ENCODE measurements around the gene CDC42SE1. TPM values are rescaled to one million over a fixed set of nuclear protein-coding genes. Genes with fewer than 3 reads are reported as not detected.

Gene CDC42SE1
- polyA plus RNA-seq, 10 donors, result 40.2 to 68.1 (median 57.5) TPM

GRCh38 chr1:151056149-151056548 lies 3.3 kb downstream of the CDC42SE1 start:
- DNase-seq, result no peak

- DNase-seq, result no peak
Observed at GRCh38 chr1:151055581-151055980, 3.8 kb downstream of the CDC42SE1 start.

DNA sequence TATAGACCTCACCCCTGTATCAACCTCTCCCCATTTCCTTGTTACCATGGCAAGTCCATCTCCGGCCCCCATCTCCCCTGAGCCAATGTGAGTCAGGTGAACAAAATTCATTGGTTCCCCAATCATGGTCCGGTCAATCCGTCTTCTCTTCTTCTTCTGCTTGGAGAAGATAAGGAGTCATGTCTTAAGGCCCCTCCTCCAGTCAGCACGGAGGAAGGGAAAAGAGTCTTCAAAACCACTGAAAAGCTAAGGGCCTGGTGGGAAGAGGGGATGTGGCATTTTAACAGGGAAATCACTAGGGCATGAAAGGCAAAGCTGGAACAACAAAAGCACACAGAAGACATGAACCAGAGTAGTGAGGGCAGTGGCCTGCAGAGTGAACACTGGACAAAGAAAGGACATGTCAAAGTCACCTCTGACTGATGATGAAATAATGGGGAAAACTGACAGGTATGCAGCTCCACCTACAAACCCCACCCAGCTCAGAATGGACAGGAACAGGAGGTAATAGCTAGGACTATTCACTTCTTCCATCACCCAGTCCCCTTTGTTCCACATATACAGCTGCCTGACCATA lies 4.4 kb downstream of the CDC42SE1 start:
- no peak for DNase-seq

- no peak for DNase-seq
Observed at GRCh38 chr1:151051356-151052009, 7.9 kb downstream of the CDC42SE1 start.

DNA sequence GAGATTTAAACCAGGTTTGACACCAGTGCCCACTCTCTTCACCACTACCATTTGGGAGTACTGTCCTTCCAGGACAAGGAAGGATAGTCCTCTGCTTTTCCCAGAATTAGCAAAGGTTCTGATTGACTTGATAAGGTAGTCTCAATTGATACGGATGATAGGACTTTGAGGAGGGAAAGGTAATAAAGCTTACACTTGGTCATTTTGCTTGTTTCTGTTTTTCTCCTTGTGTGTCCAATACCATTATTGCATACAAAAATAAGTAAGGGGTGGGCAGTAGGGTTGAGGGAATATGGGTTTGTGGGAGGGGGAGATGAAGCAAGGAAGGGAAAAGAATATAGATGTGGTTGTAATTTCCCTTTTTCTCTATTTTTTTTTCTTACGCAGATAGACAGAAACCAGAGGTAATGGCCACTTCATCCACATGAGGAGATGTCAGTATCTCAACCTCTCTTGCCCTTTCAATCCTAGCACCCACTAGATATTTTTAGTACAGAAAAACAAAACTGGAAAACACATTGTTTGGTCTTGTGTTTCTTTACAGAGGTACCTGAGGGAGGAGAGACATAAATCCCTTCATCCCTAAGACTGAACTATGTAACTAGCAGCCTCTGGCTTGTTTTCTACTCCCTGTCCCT lies 9.3 kb downstream of the CDC42SE1 start:
- no peak for DNase-seq

DNA sequence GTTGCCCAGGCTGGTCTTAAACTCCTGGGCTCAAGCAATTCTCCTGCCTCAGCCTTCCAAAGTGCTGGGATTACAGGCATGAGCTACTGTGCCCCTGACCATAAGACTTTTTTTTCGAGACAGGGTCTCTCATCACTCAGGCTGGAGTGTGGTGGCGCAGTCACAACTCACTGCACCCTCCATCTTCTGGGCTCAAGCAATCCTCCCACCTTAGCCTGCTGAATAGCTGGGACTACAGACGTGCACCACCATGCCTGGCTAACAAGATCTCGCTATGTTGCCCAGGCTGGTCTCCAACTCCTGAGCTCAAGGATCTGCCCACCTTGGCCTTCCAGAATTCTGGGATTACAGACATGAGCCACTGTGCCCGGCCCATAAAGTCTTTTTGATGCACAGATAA lies 10.0 kb downstream of the CDC42SE1 start:
- DNase-seq, result no peak

DNA sequence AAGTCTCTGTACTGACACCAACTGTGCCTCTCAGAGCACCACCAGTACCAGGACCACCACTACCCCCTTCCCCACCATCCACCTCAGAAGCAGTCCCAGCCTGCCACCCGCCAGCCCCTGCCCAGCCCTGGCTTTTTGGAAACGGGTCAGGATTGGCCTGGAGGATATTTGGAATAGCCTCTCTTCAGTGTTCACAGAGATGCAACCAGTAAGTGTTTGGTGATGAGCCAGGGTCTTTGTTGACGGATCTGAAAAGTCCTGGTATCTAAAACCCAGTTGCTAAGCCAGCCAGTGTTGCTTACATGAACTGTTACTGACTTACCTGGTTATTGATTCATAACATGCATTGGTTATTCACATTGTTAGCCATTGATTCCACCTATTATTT lies 10.8 kb downstream of the CDC42SE1 start:
- no peak for DNase-seq

DNA sequence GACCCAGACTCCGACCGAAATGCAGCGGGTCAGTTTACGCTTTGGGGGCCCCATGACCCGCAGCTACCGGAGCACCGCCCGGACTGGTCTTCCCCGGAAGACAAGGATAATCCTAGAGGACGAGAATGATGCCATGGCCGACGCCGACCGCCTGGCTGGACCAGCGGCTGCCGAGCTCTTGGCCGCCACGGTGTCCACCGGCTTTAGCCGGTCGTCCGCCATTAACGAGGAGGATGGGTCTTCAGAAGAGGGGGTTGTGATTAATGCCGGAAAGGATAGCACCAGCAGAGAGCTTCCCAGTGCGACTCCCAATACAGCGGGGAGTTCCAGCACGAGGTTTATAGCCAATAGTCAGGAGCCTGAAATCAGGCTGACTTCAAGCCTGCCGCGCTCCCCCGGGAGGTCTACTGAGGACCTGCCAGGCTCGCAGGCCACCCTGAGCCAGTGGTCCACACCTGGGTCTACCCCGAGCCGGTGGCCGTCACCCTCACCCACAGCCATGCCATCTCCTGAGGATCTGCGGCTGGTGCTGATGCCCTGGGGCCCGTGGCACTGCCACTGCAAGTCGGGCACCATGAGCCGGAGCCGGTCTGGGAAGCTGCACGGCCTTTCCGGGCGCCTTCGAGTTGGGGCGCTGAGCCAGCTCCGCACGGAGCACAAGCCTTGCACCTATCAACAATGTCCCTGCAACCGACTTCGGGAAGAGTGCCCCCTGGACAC lies 11.3 kb downstream of the CDC42SE1 start:
- DNase-seq, result peak in 2 of 3 donors; percentile 63 to 85

DNA sequence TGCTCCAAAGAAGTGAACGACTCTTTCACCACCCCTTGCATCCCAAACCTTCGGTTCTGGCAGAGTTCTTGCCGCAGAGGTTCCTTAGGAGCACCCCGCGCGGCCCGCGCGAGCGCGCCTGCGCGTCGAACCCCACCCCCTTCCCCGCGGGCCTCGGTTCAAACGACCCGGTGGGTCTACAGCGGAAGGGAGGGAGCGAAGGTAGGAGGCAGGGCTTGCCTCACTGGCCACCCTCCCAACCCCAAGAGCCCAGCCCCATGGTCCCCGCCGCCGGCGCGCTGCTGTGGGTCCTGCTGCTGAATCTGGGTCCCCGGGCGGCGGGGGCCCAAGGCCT lies 11.9 kb downstream of the CDC42SE1 start, which contains the start of gene C1orf56:
C1orf56 (plus strand) TSS at position 161 of the 334 bp plus-strand sequence; CDS start at position 258, 97 bp downstream.
- peak; percentile 67 to 92 (median 89) for DNase-seq

DNA sequence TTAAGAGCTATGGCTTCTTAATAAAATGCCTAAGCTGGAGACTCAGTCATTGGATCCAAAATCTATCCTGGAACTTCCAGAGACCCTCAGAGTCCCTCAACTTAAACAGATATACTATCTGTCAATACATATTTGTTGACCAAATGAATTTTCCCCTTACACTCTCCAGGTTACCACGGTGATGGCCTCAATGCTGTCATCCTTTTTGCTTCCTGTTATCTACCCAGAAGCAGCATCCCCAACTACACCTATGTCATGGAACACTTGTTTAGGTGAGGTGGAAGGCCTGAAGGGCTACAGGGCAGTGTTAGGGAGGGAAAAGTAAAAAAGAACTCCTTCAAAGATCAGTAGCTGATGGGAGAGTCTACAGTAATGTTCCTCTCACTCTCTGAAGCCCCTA lies 16.3 kb downstream of the CDC42SE1 start:
- no peak for DNase-seq

DNA sequence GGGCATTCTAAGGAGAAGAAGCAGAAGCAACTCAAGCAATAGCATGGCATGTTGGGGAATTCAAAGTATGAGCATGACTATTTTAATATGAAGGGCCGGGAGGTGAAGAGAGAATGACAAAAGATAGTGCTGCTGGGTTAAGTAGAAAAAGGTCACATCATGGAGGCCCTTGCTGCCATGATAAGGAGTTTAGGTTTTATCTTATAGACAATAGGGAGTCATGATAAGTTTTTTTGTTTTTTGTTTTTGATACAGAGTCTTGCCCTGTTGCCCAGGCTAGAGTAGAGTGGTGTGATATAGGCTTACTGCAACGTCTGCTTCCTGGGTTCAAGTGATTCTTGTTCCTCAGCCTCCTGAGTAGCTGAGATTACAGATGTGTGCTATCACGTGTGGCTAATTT lies 19.9 kb downstream of the CDC42SE1 start:
- no peak for DNase-seq

GRCh38 chr1:151037032-151037431 lies 22.4 kb downstream of the CDC42SE1 start:
- DNase-seq, result no peak

DNA sequence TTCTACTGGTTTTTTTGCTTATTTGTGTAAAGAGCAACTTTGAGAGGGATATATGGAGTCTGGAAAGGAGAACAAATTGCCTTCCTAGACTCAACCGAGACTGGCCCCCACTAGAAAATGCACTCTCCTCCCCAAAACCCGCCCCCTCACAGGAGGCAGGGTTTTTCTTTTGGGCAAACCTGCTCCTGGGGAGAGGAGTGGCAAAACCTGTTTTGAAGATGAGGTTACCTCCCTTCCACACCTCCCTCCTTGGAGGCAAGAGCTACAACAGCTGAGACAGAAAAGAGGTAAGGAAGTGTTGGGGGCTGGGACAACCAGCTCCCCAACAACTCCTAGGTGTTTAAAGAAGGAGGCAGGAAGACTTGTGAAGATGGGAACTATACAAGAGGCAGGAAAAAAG lies 23.1 kb downstream of the CDC42SE1 start, which contains the start of gene BNIPL:
BNIPL (plus strand) TSS at position 231 of the 400 bp plus-strand sequence; CDS start at position 371, 140 bp downstream.
- DNase-seq, result no peak

DNA sequence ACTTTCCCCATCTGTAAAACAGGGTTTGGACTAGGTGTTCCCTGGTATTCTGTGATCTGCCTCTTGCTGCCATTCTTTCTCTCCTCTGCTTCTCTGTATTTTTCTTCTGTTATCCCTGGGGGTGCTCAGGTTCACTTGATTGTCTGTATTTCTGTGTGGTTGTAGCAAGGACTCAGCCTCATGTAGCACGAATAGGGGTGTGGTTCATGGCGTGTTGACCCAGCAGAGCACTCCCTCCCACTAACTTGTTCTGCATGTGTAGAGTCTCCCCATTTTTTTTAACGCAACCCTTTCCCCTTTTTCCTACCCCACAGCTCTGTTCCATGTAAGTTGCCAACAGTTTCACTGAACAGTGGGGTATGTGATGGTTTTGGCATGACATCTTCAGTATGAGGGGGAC lies 24.3 kb downstream of the CDC42SE1 start:
- no peak for DNase-seq

GRCh38 chr1:151032164-151032563 lies 27.3 kb downstream of the CDC42SE1 start:
- DNase-seq, result no peak

DNA sequence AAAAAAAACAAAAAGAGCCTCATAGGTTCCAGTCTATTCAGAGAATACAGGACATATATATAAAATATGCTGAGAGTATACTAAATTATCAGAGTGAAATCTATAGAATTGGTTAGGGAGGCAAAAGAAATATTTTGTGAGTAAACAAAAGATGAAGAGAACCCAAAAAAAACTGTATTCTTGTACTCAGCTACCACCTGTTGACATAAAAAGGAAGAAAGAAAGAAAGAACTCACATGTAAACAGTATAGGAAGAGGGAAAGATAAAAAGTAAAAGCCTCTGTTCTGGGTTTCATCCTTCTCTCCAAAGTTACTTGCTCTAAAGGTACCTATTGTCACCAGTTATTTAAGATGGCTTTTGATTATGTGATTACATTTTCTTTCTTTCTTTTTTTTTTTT lies 33.0 kb downstream of the CDC42SE1 start:
- no peak for DNase-seq

- DNase-seq, result peak; percentile 61 to 75 (median 68)
Observed at GRCh38 chr1:151024540-151025146, 34.8 kb downstream of the CDC42SE1 start.

DNA sequence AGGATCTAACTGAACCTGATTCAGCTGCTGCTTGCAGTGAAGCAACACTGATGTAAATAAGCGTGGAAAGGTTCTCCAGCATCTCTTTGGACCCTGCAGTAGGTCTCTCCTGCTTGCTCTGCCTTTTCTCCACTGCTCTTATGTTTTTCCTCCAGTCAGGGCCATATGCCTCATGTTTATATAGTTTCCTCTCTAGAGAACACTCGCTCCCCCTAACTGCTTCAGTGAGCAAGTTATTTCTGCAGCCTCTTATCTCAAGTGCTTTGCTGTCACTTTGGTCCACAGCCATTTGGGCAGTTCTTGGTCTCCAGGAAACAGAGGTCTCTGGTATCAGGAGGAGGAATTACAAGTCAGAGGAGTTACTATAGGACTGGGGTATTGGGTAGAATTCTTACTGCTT lies 45.9 kb downstream of the CDC42SE1 start:
- no peak for DNase-seq

GRCh38 chr1:151012684-151013471 lies 46.5 kb downstream of the CDC42SE1 start:
- DNase-seq, result no peak

GRCh38 chr1:151011154-151011850 lies 48.1 kb downstream of the CDC42SE1 start:
- no peak for DNase-seq

DNA sequence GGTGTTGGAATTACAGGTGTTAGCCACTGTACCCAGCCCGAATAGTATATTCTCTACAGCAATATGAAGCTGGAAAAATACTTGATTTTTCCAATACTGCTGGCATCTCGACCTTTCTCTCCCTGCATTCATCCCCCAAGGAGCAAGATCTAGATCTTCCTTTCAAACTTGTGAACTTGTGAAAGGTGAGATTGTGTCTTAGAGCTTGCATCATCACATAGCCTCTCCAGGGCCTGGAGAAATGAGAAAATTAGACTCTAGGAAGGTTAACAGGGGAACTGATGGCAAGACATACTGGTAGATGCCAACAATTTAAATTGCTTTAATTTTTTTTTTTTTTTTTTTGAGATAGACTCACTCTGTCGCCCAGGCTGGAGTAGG lies 49.1 kb downstream of the CDC42SE1 start:
- no peak for DNase-seq
